HG03521 (cell line): ENCODE results near the gene TTPAL.

Source experiments
- ATAC-seq: cut with Tn5 transposase; IDR thresholded peaks from one replicate; pipeline ENCODE4 v1.9.1; 2021; ENCODE audit warnings: mild to moderate bottlenecking, moderate library complexity; ENCODE audit not compliant: unreplicated experiment

Gene TTPAL

GRCh38 chr20:44532981-44533331 is 57.3 kb downstream of the TTPAL start:
- ATAC-seq: no peak

DNA sequence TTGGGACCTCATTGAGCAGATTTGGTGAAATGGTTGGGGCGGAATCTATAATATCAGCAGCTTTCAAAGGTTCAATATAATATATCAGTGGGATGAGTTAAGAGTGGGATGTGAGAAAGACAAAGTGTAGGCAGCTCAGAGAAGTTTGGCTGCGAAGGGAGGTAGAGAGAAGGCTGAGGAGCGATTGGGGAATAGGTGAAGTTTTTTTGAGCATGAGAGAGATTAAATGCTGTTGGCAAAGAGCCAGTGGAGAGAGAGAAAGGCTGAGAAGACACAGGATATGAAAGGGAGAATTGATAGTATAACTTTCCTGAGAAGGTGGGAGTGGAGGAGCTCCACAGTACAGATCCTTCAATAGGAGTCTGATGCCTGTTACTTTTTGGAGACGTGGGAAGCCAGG is 58.3 kb downstream of the TTPAL start:
- no peak for ATAC-seq

GRCh38 chr20:44536175-44536574 is 60.5 kb downstream of the TTPAL start:
- ATAC-seq: no peak

GRCh38 chr20:44537993-44538392 is 62.3 kb downstream of the TTPAL start:
- ATAC-seq: no peak

DNA sequence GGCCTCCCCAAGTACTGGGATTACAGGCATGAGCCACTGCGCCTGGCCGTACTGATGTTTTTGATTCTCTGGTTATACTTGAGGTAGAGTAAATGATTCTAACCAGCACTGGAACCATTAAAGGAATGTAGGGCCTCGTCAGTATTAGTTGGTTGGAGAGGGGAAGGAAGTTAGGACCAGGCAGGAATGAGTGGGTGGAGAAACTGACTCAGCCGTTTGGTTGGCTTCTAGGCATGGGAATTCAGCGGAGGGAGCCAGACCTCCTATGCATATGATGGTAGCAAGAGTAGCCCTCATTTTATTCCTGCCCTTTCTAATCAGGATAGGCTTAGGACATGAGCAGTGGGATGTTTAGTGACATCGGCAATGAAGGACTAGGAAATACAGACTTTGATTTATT is 65.2 kb downstream of the TTPAL start:
- ATAC-seq: no peak

GRCh38 chr20:44541992-44542391 is 66.3 kb downstream of the TTPAL start:
- ATAC-seq: no peak

GRCh38 chr20:44542890-44543289 is 67.2 kb downstream of the TTPAL start:
- ATAC-seq: no peak

DNA sequence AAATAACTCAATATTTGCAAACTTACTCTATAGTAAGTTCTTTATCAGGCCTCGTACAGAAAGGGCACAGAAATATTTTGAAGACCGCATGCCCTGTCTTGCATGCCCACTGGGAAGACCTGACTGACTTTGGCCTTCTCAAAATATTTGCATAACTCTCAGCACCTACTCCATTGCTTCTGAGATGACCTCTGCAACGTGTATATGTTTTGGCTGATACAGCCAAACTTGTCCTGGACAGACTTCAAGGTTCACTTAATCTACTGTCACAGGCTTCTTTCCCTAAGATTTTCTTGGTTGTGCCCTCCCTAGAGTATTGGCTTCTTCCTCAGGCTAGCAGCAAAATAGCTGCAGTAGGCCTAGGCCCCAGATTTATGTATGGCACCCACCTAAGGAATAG is 67.7 kb downstream of the TTPAL start:
- no peak for ATAC-seq
